Thoracic aorta (tissue), 2 donors: ENCODE data around the gene MNT. TPM values are rescaled to one million over a fixed set of nuclear protein-coding genes. Genes with fewer than 3 reads are reported as not detected.

Experiments used
- ATAC-seq: fragments of 150-250 bp; one replicate; pipeline ENCODE4 v1.8.0; 2017; ENCODE audit warnings: low read depth; ENCODE audit not compliant: insufficient number of reproducible peaks, low FRiP score
- DNase-seq: peaks from one replicate; pipeline ENCODE4 v3.0.0-alpha.2; 2020; ENCODE audit warnings: low spot score
- H3K27ac ChIP-seq, 2 donors: fragments of 200-600 bp; sonication (generic); 1 replicate in 1 of 2; 2 replicates in 1 of 2; pipeline ENCODE4 v1.5.1; 2016; ENCODE audit warnings: mild to moderate bottlenecking in 2 of 2, moderate library complexity in 2 of 2
- H3K27me3 ChIP-seq: fragments of 200-600 bp; sonication (generic); replicated peaks from 2 replicates; pipeline ENCODE4 v1.6.0; 2016; ENCODE audit warnings: mild to moderate bottlenecking; ENCODE audit not compliant: insufficient read depth
- H3K36me3 ChIP-seq: fragments of 200-600 bp; sonication (generic); one replicate; pipeline ENCODE4 v1.5.1; 2016
- H3K4me1 ChIP-seq, 2 donors: fragments of 200-600 bp; sonication (generic); 1 replicate in 1 of 2; 2 replicates in 1 of 2; pipeline versions ENCODE4 v1.5.1 to v1.6.0; 2016; ENCODE audit warnings: low read depth in 2 of 2, mild to moderate bottlenecking in 1 of 2; ENCODE audit not compliant: control insufficient read depth in 1 of 2
- H3K4me3 ChIP-seq: fragments of 200-600 bp; sonication (generic); 2 replicates; pipeline ENCODE4 v1.5.1; 2016; ENCODE audit warnings: mild to moderate bottlenecking
- H3K9me3 ChIP-seq: fragments of 200-600 bp; sonication (generic); 2 replicates; pipeline ENCODE4 v1.5.1; 2016
- total RNA-seq, 2 donors: library from RNA; depleted of rRNA; stranded (reverse); fragments of >200 nt; gene quantifications; one replicate each; pipeline versions ENCODE4 v1.1.0 to v1.2.3, GENCODE V29; 2016
- TF ChIP-seq, protein P1 (sequence below): fragments of 200-600 bp; sonication (generic); IDR thresholded peaks from one replicate; pipeline ENCODE4 v1.5.1; 2019; ENCODE audit warnings: antibody characterized with exemption

Gene MNT
- total RNA-seq, 2 donors from 2014 or later: 17.9 to 27.1 TPM

- no peak overlapping the region for H3K27ac ChIP-seq
- peaks cover 4% of the 10 kb centered on the region for H3K36me3 ChIP-seq
- ATAC-seq (no peak), DNase-seq (no peak)
- H3K4me3 ChIP-seq: no peak overlapping the region
- H3K27me3 ChIP-seq: no peaks in the 10 kb centered on the region
- TF ChIP-seq, protein P1, sequence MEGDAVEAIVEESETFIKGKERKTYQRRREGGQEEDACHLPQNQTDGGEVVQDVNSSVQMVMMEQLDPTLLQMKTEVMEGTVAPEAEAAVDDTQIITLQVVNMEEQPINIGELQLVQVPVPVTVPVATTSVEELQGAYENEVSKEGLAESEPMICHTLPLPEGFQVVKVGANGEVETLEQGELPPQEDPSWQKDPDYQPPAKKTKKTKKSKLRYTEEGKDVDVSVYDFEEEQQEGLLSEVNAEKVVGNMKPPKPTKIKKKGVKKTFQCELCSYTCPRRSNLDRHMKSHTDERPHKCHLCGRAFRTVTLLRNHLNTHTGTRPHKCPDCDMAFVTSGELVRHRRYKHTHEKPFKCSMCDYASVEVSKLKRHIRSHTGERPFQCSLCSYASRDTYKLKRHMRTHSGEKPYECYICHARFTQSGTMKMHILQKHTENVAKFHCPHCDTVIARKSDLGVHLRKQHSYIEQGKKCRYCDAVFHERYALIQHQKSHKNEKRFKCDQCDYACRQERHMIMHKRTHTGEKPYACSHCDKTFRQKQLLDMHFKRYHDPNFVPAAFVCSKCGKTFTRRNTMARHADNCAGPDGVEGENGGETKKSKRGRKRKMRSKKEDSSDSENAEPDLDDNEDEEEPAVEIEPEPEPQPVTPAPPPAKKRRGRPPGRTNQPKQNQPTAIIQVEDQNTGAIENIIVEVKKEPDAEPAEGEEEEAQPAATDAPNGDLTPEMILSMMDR: no peak
- H3K4me1 ChIP-seq: no peaks in the 10 kb centered on the region
- no peaks in the 10 kb centered on the region for H3K9me3 ChIP-seq
Measured at GRCh38 chr17:2369039-2369438, 31.8 kb downstream of the MNT start.

DNA sequence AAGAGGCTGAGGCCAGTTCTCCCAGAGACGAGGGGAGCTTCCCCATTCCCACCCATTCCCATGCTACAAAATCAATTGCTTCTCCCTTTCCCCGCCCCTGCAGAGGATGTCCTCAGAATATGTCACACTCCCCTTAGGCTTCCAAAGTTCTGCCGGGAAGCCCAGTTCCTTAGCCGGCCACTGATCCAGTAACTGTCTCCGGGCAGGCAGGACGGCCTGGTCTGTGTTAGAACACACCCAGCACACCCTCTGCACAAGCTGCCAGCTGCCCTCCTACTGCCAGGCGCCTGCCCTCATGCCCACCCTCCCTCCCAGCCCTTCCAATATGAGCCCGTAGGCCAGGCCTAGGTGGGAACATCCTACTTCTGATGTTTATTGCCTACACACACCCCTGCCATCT, 32.5 kb downstream of the MNT start:
- ATAC-seq (no peak), DNase-seq (no peak)
- no peaks in the 10 kb centered on the region for H3K9me3 ChIP-seq
- no peak overlapping the region for H3K4me3 ChIP-seq
- TF ChIP-seq, protein P1: no peak
- no peaks in the 10 kb centered on the region for H3K27me3 ChIP-seq
- peaks cover 6% of the 10 kb centered on the region for H3K36me3 ChIP-seq
- no peak overlapping the region for H3K27ac ChIP-seq
- no peaks in the 10 kb centered on the region for H3K4me1 ChIP-seq

DNA sequence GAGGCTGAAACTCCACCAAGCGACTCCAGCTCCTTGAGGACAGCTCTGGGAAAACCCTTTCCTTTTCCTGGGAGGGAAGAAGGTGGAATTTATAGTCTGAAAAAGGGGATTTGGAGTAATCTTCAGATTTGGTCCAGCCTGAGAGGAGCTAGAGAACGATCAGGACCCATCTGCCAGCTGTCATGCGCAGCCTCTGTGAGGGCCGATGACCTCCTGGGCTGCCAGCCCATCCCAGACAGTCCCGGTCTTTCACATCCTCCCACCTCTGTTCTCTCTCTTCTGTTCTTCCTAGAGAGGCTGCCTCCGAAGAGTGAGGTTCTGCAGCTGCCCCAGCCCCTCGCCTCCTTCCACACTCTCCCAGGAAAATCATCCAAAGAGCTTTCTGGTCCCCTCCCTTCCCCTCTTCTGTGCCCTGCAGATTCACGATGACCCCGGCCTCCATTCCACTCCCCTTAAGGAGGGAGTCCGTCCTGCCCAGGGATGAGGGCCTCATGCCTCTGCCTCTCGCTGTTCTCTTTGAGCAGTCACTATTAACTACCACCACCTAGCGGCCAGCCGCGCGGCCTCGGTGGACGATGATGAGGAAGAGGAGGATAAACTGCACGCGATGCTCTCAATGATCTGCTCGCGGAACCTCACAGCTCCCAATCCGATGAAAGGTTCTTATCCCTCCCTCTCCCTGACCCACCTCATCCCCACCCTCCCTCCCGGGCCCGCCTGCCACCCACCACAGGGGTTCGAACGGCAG, 33.9 kb downstream of the MNT start:
- ATAC-seq (no peak), DNase-seq (no peak)
- Histone ChIP-seq H3K9me3 (no peaks in the 10 kb centered on the region), H3K36me3 (peaks cover 11% of the 10 kb centered on the region), H3K4me3 (no peak overlapping the region), H3K27me3 (no peaks in the 10 kb centered on the region), H3K27ac (no peak overlapping the region), H3K4me1 (no peaks in the 10 kb centered on the region)
- TF ChIP-seq, protein P1: no peak

GRCh38 chr17:2365132-2365531, 35.7 kb downstream of the MNT start:
- no peaks in the 10 kb centered on the region for H3K4me1 ChIP-seq
- DNase-seq: no peak

DNA sequence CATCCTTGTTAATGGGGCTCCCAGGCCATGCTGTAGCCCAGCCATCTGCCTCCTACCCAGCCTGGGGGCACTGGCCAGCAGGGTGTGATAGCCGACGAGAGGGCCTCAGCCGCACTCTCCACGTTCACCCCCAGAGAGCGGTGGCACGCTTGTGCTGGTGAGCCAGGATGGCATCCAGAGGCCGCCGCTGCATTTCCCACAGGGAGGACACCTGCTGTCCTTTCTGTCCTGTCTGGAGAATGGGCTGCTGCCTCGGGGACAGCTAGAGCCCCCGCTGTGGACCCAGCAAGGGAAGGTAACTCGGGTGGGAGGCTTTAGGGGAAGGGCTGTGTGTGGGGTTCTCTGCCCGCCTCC, 36.1 kb downstream of the MNT start:
- no peak for ATAC-seq
- no peak overlapping the region for H3K27ac ChIP-seq

More at GRCh38 chr17:2365132-2365531, 35.7 kb downstream of the MNT start:
- TF ChIP-seq, protein P1: no peak
- Histone ChIP-seq H3K27ac (no peak overlapping the region), H3K27me3 (no peaks in the 10 kb centered on the region), H3K9me3 (no peaks in the 10 kb centered on the region), H3K36me3 (peaks cover 11% of the 10 kb centered on the region), H3K4me3 (no peak overlapping the region)
- no peak for ATAC-seq

More for the DNA sequence above, 36.1 kb downstream of the MNT start:
- Histone ChIP-seq H3K36me3 (peaks cover 11% of the 10 kb centered on the region), H3K9me3 (no peaks in the 10 kb centered on the region), H3K4me3 (no peak overlapping the region), H3K4me1 (no peaks in the 10 kb centered on the region), H3K27me3 (no peaks in the 10 kb centered on the region)
- TF ChIP-seq, protein P1: no peak
- no peak for DNase-seq
